ENCODE data around the gene RASSF5. TPM values are rescaled to one million over a fixed set of nuclear protein-coding genes. Genes with fewer than 3 reads are reported as not detected.
A peak's percentile ranks its signal among the peaks of the same experiment; 100 is the strongest.

RASSF5 gene
- total RNA-seq, 1 experiment from 2014 or later, result 1.3 TPM

- Histone ChIP-seq H3K9me3 (no peaks in the 10 kb centered on the region), H3K27me3 (no peaks in the 10 kb centered on the region), H3K4me3 (no peak overlapping the region), H3K36me3 (no peaks in the 10 kb centered on the region)
- no peak for DNase-seq
Observed at GRCh38 chr1:206559672-206559995, 52.3 kb downstream of the RASSF5 start.

- Histone ChIP-seq H3K36me3 (no peaks in the 10 kb centered on the region), H3K27me3 (no peaks in the 10 kb centered on the region), H3K4me3 (no peak overlapping the region), H3K9me3 (no peaks in the 10 kb centered on the region)
- DNase-seq, result no peak
Observed at GRCh38 chr1:206560007-206560716, 52.8 kb downstream of the RASSF5 start.

- no peaks in the 10 kb centered on the region for H3K36me3 ChIP-seq
- no peaks in the 10 kb centered on the region for H3K27me3 ChIP-seq
- no peak for DNase-seq
- H3K9me3 ChIP-seq, result no peaks in the 10 kb centered on the region
- H3K4me3 ChIP-seq, result no peak overlapping the region
Observed at GRCh38 chr1:206563367-206564207, 56.3 kb downstream of the RASSF5 start.

GRCh38 chr1:206565995-206566394, 58.7 kb downstream of the RASSF5 start:
- H3K36me3 ChIP-seq, result no peaks in the 10 kb centered on the region
- H3K4me3 ChIP-seq, result no peak overlapping the region
- no peaks in the 10 kb centered on the region for H3K9me3 ChIP-seq
- DNase-seq, result peak; percentile 16
- H3K27me3 ChIP-seq, result no peaks in the 10 kb centered on the region

GRCh38 chr1:206566999-206567398, 59.7 kb downstream of the RASSF5 start:
- Histone ChIP-seq H3K27me3 (no peaks in the 10 kb centered on the region), H3K4me3 (no peak overlapping the region), H3K36me3 (no peaks in the 10 kb centered on the region), H3K9me3 (no peaks in the 10 kb centered on the region)
- DNase-seq, result no peak

- Histone ChIP-seq H3K4me3 (no peak overlapping the region), H3K36me3 (no peaks in the 10 kb centered on the region), H3K9me3 (no peaks in the 10 kb centered on the region), H3K27me3 (no peaks in the 10 kb centered on the region)
- peak; percentile 42 for DNase-seq
Observed at GRCh38 chr1:206568256-206568655, 60.9 kb downstream of the RASSF5 start.

GRCh38 chr1:206568779-206569352, 61.5 kb downstream of the RASSF5 start:
- Histone ChIP-seq H3K27me3 (no peaks in the 10 kb centered on the region), H3K36me3 (no peaks in the 10 kb centered on the region), H3K9me3 (no peaks in the 10 kb centered on the region), H3K4me3 (no peak overlapping the region)
- DNase-seq, result no peak

- Histone ChIP-seq H3K36me3 (no peaks in the 10 kb centered on the region), H3K4me3 (no peak overlapping the region), H3K9me3 (no peaks in the 10 kb centered on the region), H3K27me3 (no peaks in the 10 kb centered on the region)
- DNase-seq, result no peak
Observed at GRCh38 chr1:206569556-206569955, 62.2 kb downstream of the RASSF5 start.

GRCh38 chr1:206570529-206570928, 63.2 kb downstream of the RASSF5 start:
- H3K9me3 ChIP-seq, result no peaks in the 10 kb centered on the region
- no peak for DNase-seq
- no peaks in the 10 kb centered on the region for H3K36me3 ChIP-seq
- H3K27me3 ChIP-seq, result no peaks in the 10 kb centered on the region
- H3K4me3 ChIP-seq, result no peak overlapping the region

GRCh38 chr1:206572835-206573234, 65.5 kb downstream of the RASSF5 start:
- Histone ChIP-seq H3K9me3 (no peaks in the 10 kb centered on the region), H3K27me3 (no peaks in the 10 kb centered on the region), H3K36me3 (no peaks in the 10 kb centered on the region), H3K4me3 (no peak overlapping the region)
- DNase-seq, result no peak

- H3K27me3 ChIP-seq, result no peaks in the 10 kb centered on the region
- no peaks in the 10 kb centered on the region for H3K9me3 ChIP-seq
- no peak overlapping the region for H3K4me3 ChIP-seq
- no peaks in the 10 kb centered on the region for H3K36me3 ChIP-seq
- DNase-seq, result no peak
Observed at GRCh38 chr1:206573319-206573718, 66.0 kb downstream of the RASSF5 start.

GRCh38 chr1:206573762-206574161, 66.4 kb downstream of the RASSF5 start:
- Histone ChIP-seq H3K36me3 (no peaks in the 10 kb centered on the region), H3K9me3 (no peaks in the 10 kb centered on the region), H3K4me3 (no peak overlapping the region), H3K27me3 (no peaks in the 10 kb centered on the region)
- DNase-seq, result no peak

- peak; percentile 62 for DNase-seq
- no peaks in the 10 kb centered on the region for H3K27me3 ChIP-seq
- no peaks in the 10 kb centered on the region for H3K9me3 ChIP-seq
- H3K36me3 ChIP-seq, result no peaks in the 10 kb centered on the region
- no peak overlapping the region for H3K4me3 ChIP-seq
Observed at GRCh38 chr1:206575165-206575893, 68.0 kb downstream of the RASSF5 start.

GRCh38 chr1:206575894-206576737, 68.8 kb downstream of the RASSF5 start:
- no peaks in the 10 kb centered on the region for H3K27me3 ChIP-seq
- no peak for DNase-seq
- H3K9me3 ChIP-seq, result no peaks in the 10 kb centered on the region
- no peak overlapping the region for H3K4me3 ChIP-seq
- H3K36me3 ChIP-seq, result no peaks in the 10 kb centered on the region

- no peak overlapping the region for H3K4me3 ChIP-seq
- no peak for DNase-seq
- no peaks in the 10 kb centered on the region for H3K36me3 ChIP-seq
- H3K9me3 ChIP-seq, result no peaks in the 10 kb centered on the region
- no peaks in the 10 kb centered on the region for H3K27me3 ChIP-seq
Observed at GRCh38 chr1:206577626-206578025, 70.3 kb downstream of the RASSF5 start.

Measured in MG63 (cell line).